H1 (cell line): Measurements from ENCODE around the gene ZNF681. TPM values are rescaled to one million over a fixed set of nuclear protein-coding genes. Genes with fewer than 3 reads are reported as not detected.

Experiments
- CTCF ChIA-PET: fragments of 300-600 bp; sonication (Branson Sonifier 250); formaldehyde crosslinking; loops from one replicate; lab custom pipeline; 2021; ENCODE audit not compliant: partially characterized antibody; lab: Charles Lee
- POLR2A ChIA-PET: fragments of 300-600 bp; sonication (Branson Sonifier 250); formaldehyde crosslinking; loops from one replicate; lab custom pipeline; 2021; ENCODE audit warnings: inconsistent platforms; ENCODE audit not compliant: partially characterized antibody; lab: Charles Lee
- DNase-seq, 2 experiments: peaks; one replicate each; pipeline versions ENCODE4 v3.0.0 to v3.0.0-alpha.2; 2010 to 2022; ENCODE audit warnings: low spot score in 2 of 2, low read depth in 1 of 2, mixed read lengths in 1 of 2
- FAIRE-seq: peaks from 2 replicates; lab custom pipeline; 2011; peaks lifted over from hg19 to GRCh38; lab: Jason Lieb, UNC
- H2AFZ ChIP-seq: 2 replicates; pipeline ENCODE4 v1.8.1; 2012; ENCODE audit warnings: low read length, inconsistent platforms
- H2AK5ac ChIP-seq: 2 replicates; pipeline ENCODE4 v1.6.1; 2013; ENCODE audit warnings: low read depth, low read length
- H2BK120ac ChIP-seq: replicated peaks from 2 replicates; pipeline ENCODE3; 2013; ENCODE audit warnings: low read depth, low read length, inconsistent platforms
- H2BK12ac ChIP-seq: 2 replicates; pipeline ENCODE4 v1.6.1; 2013; ENCODE audit warnings: low read depth, low read length
- H2BK15ac ChIP-seq: 2 replicates; pipeline ENCODE4 v1.6.1; 2013; ENCODE audit warnings: low read length
- H2BK20ac ChIP-seq: 2 replicates; pipeline ENCODE4 v1.6.1; 2013; ENCODE audit warnings: low read length
- H2BK5ac ChIP-seq: 2 replicates; pipeline ENCODE4 v1.6.1; 2013; ENCODE audit warnings: low read depth, low read length
- H3K14ac ChIP-seq: 2 replicates; pipeline ENCODE4 v1.6.1; 2013; ENCODE audit warnings: inconsistent platforms; ENCODE audit not compliant: insufficient read length
- H3K18ac ChIP-seq: 2 replicates; pipeline ENCODE4 v1.6.1; 2013; ENCODE audit warnings: low read length; ENCODE audit errors: extremely low read depth
- H3K23ac ChIP-seq: 2 replicates; pipeline ENCODE4 v1.6.1; 2013; ENCODE audit warnings: inconsistent platforms; ENCODE audit not compliant: insufficient read length
- H3K23me2 ChIP-seq: 2 replicates; pipeline ENCODE4 v1.6.1; 2013; ENCODE audit warnings: low read depth, low read length
- H3K27ac ChIP-seq: 2 replicates; pipeline ENCODE4 v1.6.1; 2011; ENCODE audit warnings: low read depth, low read length, inconsistent platforms
- H3K27me3 ChIP-seq, 4 experiments: replicated peaks in 1 of 4; 1 replicate in 1 of 4; 2 replicates in 3 of 4; pipeline versions ENCODE4 v1.6.1 to v1.8.1; 2011 to 2013; ENCODE audit warnings: low read length in 3 of 4, mild to moderate bottlenecking in 3 of 4, inconsistent platforms in 2 of 4, mixed read lengths in 2 of 4, moderate library complexity in 1 of 4; ENCODE audit not compliant: control insufficient read depth in 3 of 4, insufficient read depth in 3 of 4; ENCODE audit errors: extremely low read depth in 1 of 4
- H3K36me3 ChIP-seq, 4 experiments: 2 replicates each; pipeline versions ENCODE4 v1.6.1 to v1.8.1; 2011 to 2013; ENCODE audit warnings: mild to moderate bottlenecking in 4 of 4, low read length in 3 of 4, moderate library complexity in 2 of 4, control low read depth in 1 of 4, inconsistent platforms in 1 of 4; ENCODE audit not compliant: insufficient read depth in 4 of 4, control insufficient read depth in 2 of 4
- H3K4ac ChIP-seq: replicated peaks from 2 replicates; pipeline ENCODE3; 2013; ENCODE audit warnings: low read length, low read depth, mixed read lengths, inconsistent platforms; ENCODE audit not compliant: insufficient read length
- H3K4me1 ChIP-seq, 4 experiments: replicated peaks in 1 of 4; 1 replicate in 1 of 4; 2 replicates in 3 of 4; pipeline versions ENCODE4 v1.6.1 to v1.8.1; 2011 to 2013; ENCODE audit warnings: low read length in 3 of 4, inconsistent platforms in 2 of 4, mixed read lengths in 1 of 4; ENCODE audit not compliant: insufficient read depth in 4 of 4, control insufficient read depth in 3 of 4
- H3K4me2 ChIP-seq, 2 experiments: 2 replicates each; pipeline versions ENCODE4 v1.6.1 to v1.8.1; 2011 to 2013; ENCODE audit warnings: low read depth in 2 of 2, low read length in 2 of 2, control low read depth in 1 of 2, inconsistent platforms in 1 of 2, mild to moderate bottlenecking in 1 of 2; ENCODE audit not compliant: insufficient read depth in 1 of 2
- H3K4me3 ChIP-seq, 4 experiments: fragments of 200-600, 300-600 bp in 1 of 4; sonication (generic), shearing (Covaris generic), sonication (Bioruptor Twin) in 1 of 4; 2 replicates each; pipeline versions ENCODE4 v1.5.1 to v1.8.1; 2011 to 2016; ENCODE audit warnings: low read length in 4 of 4, low read depth in 3 of 4, control low read depth in 2 of 4, inconsistent platforms in 2 of 4, mild to moderate bottlenecking in 2 of 4, mixed read lengths in 1 of 4, moderate library complexity in 1 of 4; ENCODE audit not compliant: insufficient read depth in 2 of 4; ENCODE audit errors: extremely low read depth in 1 of 4
- H3K56ac ChIP-seq: replicated peaks from 2 replicates; pipeline ENCODE3; 2013; ENCODE audit warnings: low read depth, mild to moderate bottlenecking, mixed read lengths, low read length, inconsistent platforms; ENCODE audit not compliant: insufficient read length
- H3K79me1 ChIP-seq: 2 replicates; pipeline ENCODE4 v1.6.1; 2013; ENCODE audit warnings: low read depth, low read length, control low read depth
- H3K79me2 ChIP-seq, 2 experiments: 2 replicates each; pipeline versions ENCODE4 v1.6.1 to v1.8.1; 2012 to 2013; ENCODE audit warnings: low read length in 2 of 2, mild to moderate bottlenecking in 2 of 2, inconsistent platforms in 1 of 2; ENCODE audit not compliant: insufficient read depth in 2 of 2, control insufficient read depth in 1 of 2
- H3K9ac ChIP-seq, 4 experiments: replicated peaks in 1 of 4; 1 replicate in 1 of 4; 2 replicates in 3 of 4; pipeline versions ENCODE4 v1.6.1 to v1.8.1; 2011 to 2013; ENCODE audit warnings: low read depth in 3 of 4, low read length in 3 of 4, control low read depth in 2 of 4, mild to moderate bottlenecking in 2 of 4, moderate library complexity in 2 of 4, inconsistent platforms in 1 of 4; ENCODE audit errors: extremely low read depth in 1 of 4
- H3K9me3 ChIP-seq, 2 experiments: 2 replicates each; pipeline versions ENCODE4 v1.6.1 to v1.8.1; 2012 to 2013; ENCODE audit warnings: mild to moderate bottlenecking in 2 of 2, moderate library complexity in 2 of 2, control low read depth in 1 of 2, inconsistent platforms in 1 of 2, low read depth in 1 of 2, low read length in 1 of 2, mixed read lengths in 1 of 2; ENCODE audit not compliant: insufficient read depth in 2 of 2
- H4K20me1 ChIP-seq, 2 experiments: replicated peaks in 1 of 2; 2 replicates each; pipeline versions ENCODE3 to v1.8.1; 2011 to 2013; ENCODE audit warnings: inconsistent platforms in 2 of 2, low read length in 2 of 2, mild to moderate bottlenecking in 1 of 2; ENCODE audit not compliant: insufficient read depth in 2 of 2, control insufficient read depth in 1 of 2
- H4K5ac ChIP-seq: 2 replicates; pipeline ENCODE4 v1.6.1; 2013; ENCODE audit warnings: low read length, low read depth, mixed read lengths, inconsistent platforms; ENCODE audit not compliant: insufficient read length
- H4K8ac ChIP-seq: 2 replicates; pipeline ENCODE4 v1.8.0; 2013; ENCODE audit warnings: mild to moderate bottlenecking, moderate library complexity, low read length, inconsistent platforms; ENCODE audit not compliant: insufficient read depth; ENCODE audit errors: extremely low read depth
- H4K91ac ChIP-seq: replicated peaks from 2 replicates; pipeline ENCODE3; 2013; ENCODE audit warnings: low read length, mixed read lengths, inconsistent platforms; ENCODE audit not compliant: insufficient read length
- ASH2L ChIP-seq: fragments of 200-600, 300-600 bp; sonication (generic); IDR thresholded peaks from one replicate; pipeline ENCODE4 v1.7.1; 2017; ENCODE audit warnings: low read length
- CEBPB ChIP-seq: IDR thresholded peaks from 2 replicates; pipeline ENCODE4 v1.6.1; 2012; ENCODE audit warnings: low read depth, low read length
- CTBP2 ChIP-seq: IDR thresholded peaks from 2 replicates; pipeline ENCODE4 v1.7.0; 2011; ENCODE audit warnings: borderline replicate concordance, mild to moderate bottlenecking, moderate library complexity, mixed read lengths, low read length; ENCODE audit not compliant: insufficient read depth, insufficient read length
- E2F6 ChIP-seq: IDR thresholded peaks from 2 replicates; pipeline ENCODE4 v1.6.1; 2012; ENCODE audit warnings: inconsistent platforms
- FOSL1 ChIP-seq: IDR thresholded peaks from 2 replicates; pipeline ENCODE4 v1.6.1; 2011; ENCODE audit warnings: mild to moderate bottlenecking, low read depth, low read length, moderate library complexity; ENCODE audit not compliant: insufficient read depth
- KDM1A ChIP-seq: fragments of 200-600, 300-600 bp; sonication (generic); IDR thresholded peaks from 2 replicates; pipeline ENCODE4 v1.7.1; 2016; ENCODE audit warnings: mild to moderate bottlenecking, low read length, borderline replicate concordance
- MAX ChIP-seq: IDR thresholded peaks from 2 replicates; pipeline ENCODE4 v1.6.1; 2012; ENCODE audit warnings: inconsistent platforms
- NRF1 ChIP-seq: IDR thresholded peaks from 2 replicates; pipeline ENCODE4 v1.6.1; 2011; ENCODE audit warnings: mild to moderate bottlenecking, low read depth, low read length, improper control_type of control experiment
- POLR2A ChIP-seq, 2 experiments: IDR thresholded peaks; 1 replicate in 1 of 2; 2 replicates in 1 of 2; pipeline ENCODE4 v1.6.1; 2011; ENCODE audit warnings: low read depth in 2 of 2, low read length in 2 of 2, mild to moderate bottlenecking in 2 of 2; ENCODE audit errors: control extremely low read depth in 1 of 2
- SP4 ChIP-seq: IDR thresholded peaks from 2 replicates; pipeline ENCODE4 v1.6.1; 2012; ENCODE audit warnings: low read length, inconsistent platforms
- SRF ChIP-seq: IDR thresholded peaks from 2 replicates; pipeline ENCODE4 v1.6.1; 2011; ENCODE audit warnings: mild to moderate bottlenecking, low read depth, low read length, moderate library complexity
- WGBS, 2 experiments: shearing (Covaris generic) in 1 of 2; methylation state at CpG; one replicate each; pipeline versions ENCODE4 v1.1.6 to v1.1.7; 2013 to 2015; ENCODE audit warnings: low lambda C conversion rate in 2 of 2, mixed read lengths in 2 of 2, inconsistent platforms in 1 of 2, low coverage in 1 of 2, missing lambda C conversion rate in 1 of 2; ENCODE audit not compliant: insufficient replicate concordance in 2 of 2, insufficient coverage in 1 of 2, insufficient read length in 1 of 2; ENCODE audit errors: extremely low coverage in 1 of 2, missing lambda C conversion rate in 1 of 2; 5-methylcytosine and 5-hydroxymethylcytosine counted together
- polyA plus RNA-seq, 7 experiments: library from polyadenylated mRNA; depleted of rRNA in 3 of 7; stranded (reverse) in 5 of 7; unstranded in 2 of 7; fragments of >200 nt in 5 of 7; fragments of 200-250 nt in 2 of 7; gene quantifications; 1 replicate in 5 of 7; 2 replicates in 1 of 7; 4 replicates in 1 of 7; pipeline versions ENCODE4 v1.2.1 to v1.2.3, GENCODE V29; 2011 to 2013; ENCODE audit warnings: missing spikeins in 2 of 7, mixed read lengths in 2 of 7
- total RNA-seq: library from RNA; stranded (reverse); fragmentation: NEBNext Ultra II Directional; extraction: Animal tissue kit (Norgen Biotek cat#: 25700); gene quantifications from 2 replicates; pipeline ENCODE4 v1.2.1, GENCODE V29; 2021

The ZNF681 gene
- total and polyA plus RNA-seq, 2 of the 8 experiments (the other 6 are each of a cell fraction or from before 2014, with no cell fraction given), result 1.1 to 6.8 TPM

GRCh38 chr19:23771316-23771715, 12.6 kb upstream of the ZNF681 start:
- Histone ChIP-seq H3K27me3 (no peaks in the 10 kb centered on the region), H3K27ac (no peak overlapping the region), H3K56ac (no peak overlapping the region), H2BK5ac (no peak overlapping the region), H3K23ac (no peak overlapping the region), H3K4me3 (no peak overlapping the region), H4K8ac (no peak overlapping the region), H2AK5ac (no peak overlapping the region), H3K36me3 (peaks cover 0 to 22% (median 6%) of the 10 kb centered on the region in 4 experiments; a peak in 6 of 8 replicates), H3K9me3 (peaks cover 13 to 47% of the 10 kb centered on the region in 2 experiments; a peak in 3 of 4 replicates), H3K79me1 (peaks cover 11% of the 10 kb centered on the region), H2BK15ac (no peak overlapping the region), H3K4me1 (peaks cover 0 to 2% (median 0%) of the 10 kb centered on the region in 4 experiments; a peak in 1 of 7 replicates), H3K18ac (no peak overlapping the region), H3K4ac (no peak overlapping the region), H2BK12ac (no peak overlapping the region), H2BK120ac (no peak overlapping the region), H3K4me2 (no peak overlapping the region), H2BK20ac (no peak overlapping the region), H4K91ac (no peak overlapping the region), H4K20me1 (peaks cover 11 to 26% of the 10 kb centered on the region in 2 experiments), H3K14ac (no peak overlapping the region), H2AFZ (no peak overlapping the region), H4K5ac (no peak overlapping the region), H3K79me2 (peaks cover 45 to 90% of the 10 kb centered on the region in 2 experiments), H3K23me2 (no peaks in the 10 kb centered on the region), H3K9ac (no peak overlapping the region)
- WGBS, 2 experiments, result 93% methylated on average over 2 of the region's 2 CpGs; no CpG with 5 or more reads in 1 of the 2 experiments
- POLR2A ChIA-PET, result no interaction called here
- CTCF ChIA-PET, result no interaction called here
- DNase-seq (no peak), FAIRE-seq (no peak)
- TF ChIP-seq SP4, result no peak
- TF ChIP-seq E2F6, result no peak
- TF ChIP-seq KDM1A, result no peak
- no peak for TF ChIP-seq FOSL1
- TF ChIP-seq CTBP2, result no peak
- no peak for TF ChIP-seq POLR2A (IDR thresholded peaks at IDR 0.05; ENCODE audit: control extremely low read depth in 1 of 2, low read depth in 2 of 2, low read length in 2 of 2)
- no peak for TF ChIP-seq ASH2L
- no peak for TF ChIP-seq CEBPB
- TF ChIP-seq NRF1, result no peak
- no peak for TF ChIP-seq SRF
- no peak for TF ChIP-seq MAX
